ENCODE measurements around the gene POMGNT2. TPM values are rescaled to one million over a fixed set of nuclear protein-coding genes. Genes with fewer than 3 reads are reported as not detected.
"Not testable (repeated sequence)": the region's sequence is repeated elsewhere in the genome, so short reads cannot be mapped to it uniquely, and the experiment has no call there.

The POMGNT2 gene
- total and polyA plus RNA-seq, 10 of the 15 experiments (the other 5 are each of a cell fraction or from before 2014, with no cell fraction given), result 0.02 to 1.7 (median 0.17) TPM; not detected in 1

- H3K79me2 ChIP-seq (ENCODE audit: control insufficient read depth, insufficient read depth, low read length), result no peaks in the 10 kb centered on the region
- ChIA-PET CTCF (no interaction called here), POLR2A (no interaction called here), RAD21 (ENCODE audit: unreplicated experiment) (no interaction called here), SMC1A (ENCODE audit: uncharacterized antibody, unreplicated experiment) (no interaction called here)
- WGBS (ENCODE audit: insufficient coverage, insufficient replicate concordance, low lambda C conversion rate, missing lambda C conversion rate), result 0% methylated on average over 1 of the region's 1 CpG
- intact Hi-C loops (cut with micrococcal nuclease; ENCODE audit: unreplicated experiment), result no loop called here
- FAIRE-seq, result no peak
- H2AFZ ChIP-seq (ENCODE audit: control insufficient read depth, low read depth, low read length), result no peak overlapping the region
- H3K27me3 ChIP-seq (replicated peaks in 1 of 2; ENCODE audit: control insufficient read depth in 2 of 2, insufficient read depth in 2 of 2, low read length in 1 of 2), result no peaks in the 10 kb centered on the region
- in situ Hi-C loops (cut with MboI), result no loop called here
- ATAC-seq, result no peak
- H3K36me3 ChIP-seq (ENCODE audit: control insufficient read depth in 2 of 2, insufficient read depth in 2 of 2, low read length in 1 of 2), result no peaks in the 10 kb centered on the region
- no peak overlapping the region for H3K9ac ChIP-seq (ENCODE audit: control insufficient read depth, insufficient read depth, low read length)
- TF ChIP-seq ZSCAN29 (IDR thresholded peaks at IDR 0.05) (no peak), HDGF (IDR thresholded peaks at IDR 0.05) (no peak), MTA2 (IDR thresholded peaks at IDR 0.05; ENCODE audit: low read depth) (no peak), IRF3 (IDR thresholded peaks at IDR 0.05) (no peak), ZBED1 (IDR thresholded peaks at IDR 0.05; ENCODE audit: borderline replicate concordance) (no peak), SIX5 (IDR thresholded peaks at IDR 0.05; ENCODE audit: low read depth, low read length, severe bottlenecking) (no peak), BCL11A (IDR thresholded peaks at IDR 0.05; ENCODE audit: low read depth, low read length) (no peak)
- no peak for DNase-seq (ENCODE audit: low read depth, low spot score)
- no TSS peak for BruUV-seq (replicated peaks)
- H3K27ac ChIP-seq (ENCODE audit: control insufficient read depth, insufficient read depth), result no peak overlapping the region
- no peaks in the 10 kb centered on the region; the same call in 2 of the 3 replicates for H3K9me3 ChIP-seq (replicated peaks; ENCODE audit: control insufficient read depth, insufficient read depth, low read length)
- H3K4me2 ChIP-seq (ENCODE audit: control insufficient read depth, insufficient read depth), result no peak overlapping the region
- H3K4me1 ChIP-seq (ENCODE audit: control insufficient read depth, insufficient read depth, low read length), result no peaks in the 10 kb centered on the region
- H4K20me1 ChIP-seq (ENCODE audit: control insufficient read depth, insufficient read depth), result no peaks in the 10 kb centered on the region
- H3K4me3 ChIP-seq, result no peak overlapping the region
Measured at GRCh38 chr3:43046583-43046982, 59.3 kb downstream of the POMGNT2 start.

- H3K4me2 ChIP-seq (ENCODE audit: control insufficient read depth, insufficient read depth); SMC1A ChIA-PET (ENCODE audit: uncharacterized antibody, unreplicated experiment); FAIRE-seq; H2AFZ ChIP-seq (ENCODE audit: control insufficient read depth, low read depth, low read length); RAD21 ChIA-PET (ENCODE audit: unreplicated experiment); H3K36me3 ChIP-seq (ENCODE audit: control insufficient read depth in 2 of 2, insufficient read depth in 2 of 2, low read length in 1 of 2); H4K20me1 ChIP-seq (ENCODE audit: control insufficient read depth, insufficient read depth); H3K4me1 ChIP-seq (ENCODE audit: control insufficient read depth, insufficient read depth, low read length); intact Hi-C loops (cut with micrococcal nuclease; ENCODE audit: unreplicated experiment); H3K27me3 ChIP-seq (replicated peaks in 1 of 2; ENCODE audit: control insufficient read depth in 2 of 2, insufficient read depth in 2 of 2, low read length in 1 of 2); in situ Hi-C loops (cut with MboI); BruUV-seq (replicated peaks); H3K79me2 ChIP-seq (ENCODE audit: control insufficient read depth, insufficient read depth, low read length); DNase-seq (ENCODE audit: low read depth, low spot score); CTCF ChIA-PET; H3K4me3 ChIP-seq; ATAC-seq; H3K27ac ChIP-seq (ENCODE audit: control insufficient read depth, insufficient read depth); POLR2A ChIA-PET; H3K9me3 ChIP-seq (replicated peaks; ENCODE audit: control insufficient read depth, insufficient read depth, low read length); H3K9ac ChIP-seq (ENCODE audit: control insufficient read depth, insufficient read depth, low read length): not testable (repeated sequence)
Measured at GRCh38 chr3:43045079-43045478, 60.8 kb downstream of the POMGNT2 start.
